K562 (cell line): ENCODE data around the gene ENC1. TPM values are rescaled to one million over a fixed set of nuclear protein-coding genes. Genes with fewer than 3 reads are reported as not detected.

ENCODE experiments used
- REST ChIP-seq, 2 experiments: fragments of 450-650 bp; formaldehyde crosslinking in 1 of 2; IDR thresholded peaks; 2 replicates each; pipeline versions ENCODE4 v1.4.0 to v1.6.1; 2014 to 2020; ENCODE audit warnings: mild to moderate bottlenecking in 2 of 2, borderline replicate concordance in 1 of 2, low read depth in 1 of 2
- SMC3 ChIP-seq: conservative IDR thresholded peaks from 2 replicates; pipeline ENCODE4 v1.6.1; 2011; ENCODE audit warnings: low read depth, low read length, improper control_type of control experiment; ENCODE audit not compliant: insufficient read depth
- polyA plus RNA-seq, 8 experiments: library from polyadenylated mRNA; depleted of rRNA in 4 of 8; stranded (reverse) in 5 of 8; unstranded in 3 of 8; fragments of >200 nt; fragmentation: Nextera tagmentation in 2 of 8; fragmentation: Illumina TruSeq in 1 of 8; extraction: Ambion mirVana in 2 of 8; extraction: Trizol in 1 of 8; gene quantifications; 2 replicates each; pipeline versions ENCODE4 v1.2.1 to v1.2.3, GENCODE V29; 2011 to 2014; ENCODE audit warnings: inconsistent platforms in 1 of 8, missing spikeins in 1 of 8
- total RNA-seq, 7 experiments: library from RNA; depleted of rRNA in 6 of 7; stranded (reverse); fragments of >200 nt in 6 of 7; fragmentation: Illumina TruSeq in 2 of 7; extraction: Trizol in 2 of 7; gene quantifications; 2 replicates each; pipeline versions ENCODE4 v1.2.1 to v1.2.3, GENCODE V29; 2011 to 2021; ENCODE audit warnings: low replicate concordance in 1 of 7

ENC1 gene
- total and polyA plus RNA-seq, 9 of the 15 experiments (the other 6 are each of a cell fraction or from before 2014, with no cell fraction given), result 0.17 to 3.2 (median 0.97) TPM

- TF ChIP-seq REST (IDR thresholded peaks at IDR 0.05; ENCODE audit: borderline replicate concordance), result peak; percentile 64; the same call in 1 of the 2 replicates
- TF ChIP-seq REST (CRISPR knock-in tag; IDR thresholded peaks at IDR 0.05; ENCODE audit: low read depth), result no peak
- peak; percentile 21; the same call in 1 of the 2 replicates for TF ChIP-seq SMC3
Measured at GRCh38 chr5:74641735-74642542, 1.4 kb upstream of the ENC1 start (continued).
